ENCODE results near the gene CASTOR1. TPM values are rescaled to one million over a fixed set of nuclear protein-coding genes. Genes with fewer than 3 reads are reported as not detected.

Gene CASTOR1
- total RNA-seq, 1 experiment from 2014 or later = 10.6 TPM

- peak; percentile 82 to 95 for DNase-seq
- H3K27ac ChIP-seq = peak overlapping the region; percentile 95
- H3K4me3 ChIP-seq = no peak overlapping the region; the same call in 1 of the 2 replicates
- TF ChIP-seq EZH2 (IDR thresholded peaks at IDR 0.05; ENCODE audit: low read depth) = no peak
- no peak for TF ChIP-seq CTCF (conservative IDR thresholded peaks at IDR 0.05)
- H3K27me3 ChIP-seq (ENCODE audit: insufficient read depth, low read depth) = no peaks in the 10 kb centered on the region
- intact Hi-C loops (cut with micrococcal nuclease; ENCODE audit: unreplicated experiment) = loop anchor here (1.0 kb wide), 1 partner anchor 11 kb away; no protein-coding TSS in a partner anchor
- peaks cover 88% of the 10 kb centered on the region for H3F3A ChIP-seq (ENCODE audit: insufficient read depth, low read depth)
- H2AFZ ChIP-seq = no peak overlapping the region
- no peaks in the 10 kb centered on the region for H3K9me2 ChIP-seq (ENCODE audit: insufficient read depth)
- no peaks in the 10 kb centered on the region for H4K20me1 ChIP-seq (ENCODE audit: insufficient read depth)
- BruUV-seq (replicated peaks) = no TSS peak
- peaks cover 62% of the 10 kb centered on the region for H3K79me2 ChIP-seq (ENCODE audit: low read depth)
- ChIA-PET CTCF (interaction anchor here (0.6 to 1.4 kb wide), 3 partner anchors 14 to 28 kb away, joined by 3 to 8 read pairs (median 8); partner anchors contain the start of gene TBC1D10A), POLR2A (ENCODE audit: unreplicated experiment) (interaction anchor here (0.6 to 0.7 kb wide), 2 partner anchors 10 to 104 kb away, joined by 4 read pairs; no protein-coding TSS in a partner anchor)
- H3K36me3 ChIP-seq (ENCODE audit: low read depth) = peaks cover 16% of the 10 kb centered on the region
- H3K4me1 ChIP-seq (replicated peaks; ENCODE audit: insufficient read depth) = peaks cover 97% of the 10 kb centered on the region
- no peaks in the 10 kb centered on the region for H3K9me3 ChIP-seq (ENCODE audit: insufficient read depth, low read depth)
- peak overlapping the region; percentile 75 for H3K4me2 ChIP-seq
These were observed 12.9 kb upstream of the CASTOR1 start for GRCh38 chr22:30301995-30302809.

GRCh38 chr22:30299322-30299721, 10.0 kb upstream of the CASTOR1 start:
- H3K9me2 ChIP-seq (ENCODE audit: insufficient read depth) = no peaks in the 10 kb centered on the region
- H2AFZ ChIP-seq = no peak overlapping the region
- TF ChIP-seq EZH2 (IDR thresholded peaks at IDR 0.05; ENCODE audit: low read depth) = no peak
- no peak for TF ChIP-seq CTCF (conservative IDR thresholded peaks at IDR 0.05)
- no peaks in the 10 kb centered on the region for H3K9me3 ChIP-seq (ENCODE audit: insufficient read depth, low read depth)
- intact Hi-C loops (cut with micrococcal nuclease; ENCODE audit: unreplicated experiment) = loop anchor here (2.0 kb wide), 2 partner anchors 27 to 57 kb away; partner anchors contain the start of genes CCDC157, SF3A1 and TBC1D10A
- H3F3A ChIP-seq (ENCODE audit: insufficient read depth, low read depth) = peaks cover 60% of the 10 kb centered on the region
- POLR2A ChIA-PET (ENCODE audit: unreplicated experiment) = no interaction called here
- no peak overlapping the region; the same call in 1 of the 2 replicates for H3K4me3 ChIP-seq
- H3K27me3 ChIP-seq (ENCODE audit: insufficient read depth, low read depth) = no peaks in the 10 kb centered on the region
- H3K36me3 ChIP-seq (ENCODE audit: low read depth) = peaks cover 24% of the 10 kb centered on the region
- H3K79me2 ChIP-seq (ENCODE audit: low read depth) = peaks cover 51% of the 10 kb centered on the region
- CTCF ChIA-PET = interaction anchor here (1.5 kb wide), 1 partner anchor 11 kb away, joined by 19 read pairs; no protein-coding TSS in a partner anchor
- DNase-seq = no peak
- peaks cover 77% of the 10 kb centered on the region for H3K4me1 ChIP-seq (replicated peaks; ENCODE audit: insufficient read depth)
- BruUV-seq (replicated peaks) = no TSS peak
- peak overlapping the region; percentile 88 for H3K27ac ChIP-seq
- peak overlapping the region; percentile 70 for H3K4me2 ChIP-seq
- H4K20me1 ChIP-seq (ENCODE audit: insufficient read depth) = no peaks in the 10 kb centered on the region

GRCh38 chr22:30297991-30298701, 8.8 kb upstream of the CASTOR1 start:
- H3F3A ChIP-seq (ENCODE audit: insufficient read depth, low read depth) = peaks cover 48% of the 10 kb centered on the region
- H3K9me2 ChIP-seq (ENCODE audit: insufficient read depth) = no peaks in the 10 kb centered on the region
- H3K79me2 ChIP-seq (ENCODE audit: low read depth) = peaks cover 43% of the 10 kb centered on the region
- BruUV-seq (replicated peaks) = no TSS peak
- H3K9me3 ChIP-seq (ENCODE audit: insufficient read depth, low read depth) = no peaks in the 10 kb centered on the region
- peak; percentile 85 to 99 for DNase-seq
- no peaks in the 10 kb centered on the region for H4K20me1 ChIP-seq (ENCODE audit: insufficient read depth)
- H3K36me3 ChIP-seq (ENCODE audit: low read depth) = peaks cover 16% of the 10 kb centered on the region
- intact Hi-C loops (cut with micrococcal nuclease; ENCODE audit: unreplicated experiment) = loop anchor here (1.0 to 2.0 kb wide), 3 partner anchors 13 to 59 kb away; partner anchors contain the start of genes CCDC157, SF3A1 and TBC1D10A
- ChIA-PET CTCF (interaction anchor here (0.7 to 1.5 kb wide), 5 partner anchors 8 to 28 kb away, joined by 3 to 19 read pairs (median 8); partner anchors contain the start of gene TBC1D10A), POLR2A (ENCODE audit: unreplicated experiment) (interaction anchor here (0.6 to 1.8 kb wide), 3 partner anchors 29 to 99 kb away, joined by 3 to 13 read pairs (median 5); partner anchors contain the start of genes SEC14L2 and TBC1D10A)
- no peaks in the 10 kb centered on the region for H3K27me3 ChIP-seq (ENCODE audit: insufficient read depth, low read depth)
- peaks cover 66% of the 10 kb centered on the region for H3K4me1 ChIP-seq (replicated peaks; ENCODE audit: insufficient read depth)
- H3K4me3 ChIP-seq = no peak overlapping the region; the same call in 1 of the 2 replicates
- H2AFZ ChIP-seq = no peak overlapping the region
- H3K27ac ChIP-seq = peak overlapping the region; percentile 88
- peak overlapping the region; percentile 70 for H3K4me2 ChIP-seq
- TF ChIP-seq CTCF (conservative IDR thresholded peaks at IDR 0.05) = peak; percentile 37; the same call in 1 of the 2 replicates
- TF ChIP-seq EZH2 (IDR thresholded peaks at IDR 0.05; ENCODE audit: low read depth) = no peak

All from PC-9 (cell line).